ENCODE data around the gene DGCR2. TPM values are rescaled to one million over a fixed set of nuclear protein-coding genes. Genes with fewer than 3 reads are reported as not detected.

DGCR2 gene
- total and polyA plus RNA-seq, 2 of the 8 experiments (the other 6 are each of a cell fraction or from before 2014, with no cell fraction given), result 42.3 to 62.2 TPM

DNA sequence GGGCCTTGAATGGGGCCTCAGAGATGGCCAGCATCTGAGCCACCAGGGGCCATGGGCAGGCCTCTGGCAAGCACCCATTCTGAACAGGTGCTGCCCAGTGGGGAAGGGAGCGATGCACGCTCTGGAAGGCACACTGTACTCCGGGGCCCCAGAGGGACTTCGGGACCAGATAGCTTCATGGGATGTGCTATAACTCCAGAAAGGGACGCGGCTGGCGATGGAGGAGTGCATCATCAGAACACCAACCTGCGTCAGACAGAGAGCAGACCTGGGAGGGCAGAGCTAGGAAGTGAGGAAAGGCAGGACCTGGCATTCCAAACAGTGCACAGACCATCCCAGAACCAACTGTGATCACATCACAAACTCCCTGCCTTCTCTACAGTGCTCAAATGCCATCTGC, 16.8 kb downstream of the DGCR2 start:
- no peak overlapping the region for H2BK5ac ChIP-seq (ENCODE audit: low read depth, low read length)
- H3K27me3 ChIP-seq (replicated peaks in 1 of 4; ENCODE audit: control insufficient read depth in 3 of 4, extremely low read depth in 1 of 4, insufficient read depth in 3 of 4, low read length in 3 of 4), result no peaks in the 10 kb centered on the region; a peak in 1 of 7 replicates
- H3K23me2 ChIP-seq (ENCODE audit: low read depth, low read length), result no peaks in the 10 kb centered on the region
- H3K79me1 ChIP-seq (ENCODE audit: low read depth, low read length), result peaks cover 15% of the 10 kb centered on the region
- H2BK20ac ChIP-seq (ENCODE audit: low read length), result no peak overlapping the region
- DNase-seq (ENCODE audit: low read depth in 1 of 2, low spot score in 2 of 2), result no peak
- H2BK120ac ChIP-seq (replicated peaks; ENCODE audit: low read depth, low read length), result no peak overlapping the region
- H2AK5ac ChIP-seq (ENCODE audit: low read depth, low read length), result no peak overlapping the region
- POLR2A ChIA-PET (ENCODE audit: partially characterized antibody), result no interaction called here
- H3K4me3 ChIP-seq (ENCODE audit: extremely low read depth in 1 of 4, insufficient read depth in 2 of 4, low read depth in 3 of 4, low read length in 4 of 4), result no peak overlapping the region
- H3K9me3 ChIP-seq (ENCODE audit: insufficient read depth in 2 of 2, low read depth in 1 of 2, low read length in 1 of 2), result no peaks in the 10 kb centered on the region
- H3K56ac ChIP-seq (replicated peaks; ENCODE audit: insufficient read length, low read depth, low read length), result no peak overlapping the region
- no peak overlapping the region for H3K27ac ChIP-seq (ENCODE audit: low read depth, low read length)
- peaks cover 2 to 8% (median 5%) of the 10 kb centered on the region in 4 experiments; a peak in 6 of 7 replicates for H3K4me1 ChIP-seq (replicated peaks in 1 of 4; ENCODE audit: control insufficient read depth in 3 of 4, insufficient read depth in 4 of 4, low read length in 3 of 4)
- no peak overlapping the region for H4K5ac ChIP-seq (ENCODE audit: insufficient read length, low read depth, low read length)
- WGBS, 2 experiments (ENCODE audit: extremely low coverage in 1 of 2, insufficient coverage in 1 of 2, insufficient read length in 1 of 2, insufficient replicate concordance in 2 of 2, low coverage in 1 of 2, low lambda C conversion rate in 2 of 2, missing lambda C conversion rate in 1 of 2), result 94% methylated on average over 8 of the region's 8 CpGs; no CpG with 5 or more reads in 1 of the 2 experiments
- H2AFZ ChIP-seq (ENCODE audit: low read length), result no peak overlapping the region
- H3K23ac ChIP-seq (ENCODE audit: insufficient read length), result no peak overlapping the region
- H3K18ac ChIP-seq (ENCODE audit: extremely low read depth, low read length), result no peak overlapping the region
- H3K79me2 ChIP-seq (ENCODE audit: control insufficient read depth in 1 of 2, insufficient read depth in 2 of 2, low read length in 2 of 2), result peaks cover 26 to 89% of the 10 kb centered on the region in 2 experiments
- no peak overlapping the region for H3K9ac ChIP-seq (replicated peaks in 1 of 4; ENCODE audit: extremely low read depth in 1 of 4, low read depth in 3 of 4, low read length in 3 of 4)
- no peak overlapping the region for H3K14ac ChIP-seq (ENCODE audit: insufficient read length)
- H4K91ac ChIP-seq (replicated peaks; ENCODE audit: insufficient read length, low read length), result no peak overlapping the region
- TF ChIP-seq PHF8 (conservative IDR thresholded peaks at IDR 0.05; ENCODE audit: low read depth, low read length) (no peak), SAP30 (IDR thresholded peaks at IDR 0.05; ENCODE audit: insufficient read depth, insufficient replicate concordance, low read length) (no peak), FOSL1 (IDR thresholded peaks at IDR 0.05; ENCODE audit: insufficient read depth, low read depth, low read length) (no peak), RXRA (IDR thresholded peaks at IDR 0.05; ENCODE audit: insufficient read depth, low read depth, low read length) (no peak), HDAC6 (IDR thresholded peaks at IDR 0.05; ENCODE audit: low read depth, low read length) (no peak), SP2 (IDR thresholded peaks at IDR 0.05; ENCODE audit: low read length) (no peak), BRCA1 (IDR thresholded peaks at IDR 0.05; ENCODE audit: low read depth, low read length) (no peak)
- CTCF ChIA-PET (ENCODE audit: partially characterized antibody), result interaction anchor here (0.9 to 1.4 kb wide), 5 partner anchors 10 to 49 kb away, joined by 3 to 9 read pairs (median 3); partner anchors contain the start of gene DGCR2
- H3K4me2 ChIP-seq (ENCODE audit: insufficient read depth in 1 of 2, low read depth in 2 of 2, low read length in 2 of 2), result no peak overlapping the region
- no peak overlapping the region for H2BK12ac ChIP-seq (ENCODE audit: low read depth, low read length)
- H3K36me3 ChIP-seq (ENCODE audit: control insufficient read depth in 2 of 4, insufficient read depth in 4 of 4, low read length in 3 of 4), result no peaks in the 10 kb centered on the region
- H2BK15ac ChIP-seq (ENCODE audit: low read length), result no peak overlapping the region
- H3K4ac ChIP-seq (replicated peaks; ENCODE audit: insufficient read length, low read depth, low read length), result no peak overlapping the region
- peaks cover 22 to 38% of the 10 kb centered on the region in 2 experiments for H4K20me1 ChIP-seq (replicated peaks in 1 of 2; ENCODE audit: control insufficient read depth in 1 of 2, insufficient read depth in 2 of 2, low read length in 2 of 2)
- H4K8ac ChIP-seq (ENCODE audit: extremely low read depth, insufficient read depth, low read length), result no peak overlapping the region
- no peak for FAIRE-seq

Measured in H1 (cell line).